Kidney tubule cell (primary cell): ENCODE measurements around the gene PDE6A.

Experiments used
- DNase-seq: peaks from one replicate; pipeline ENCODE4 v3.0.0-alpha.2; 2018; ENCODE audit warnings: low spot score

PDE6A gene

GRCh38 chr5:149930043-149930748 lies 14.4 kb downstream of the PDE6A start:
- peak; percentile 58 for DNase-seq

- no peak for DNase-seq
These were observed 20.1 kb downstream of the PDE6A start for GRCh38 chr5:149924486-149924885.

GRCh38 chr5:149922950-149923349 lies 21.6 kb downstream of the PDE6A start:
- DNase-seq, result no peak

- DNase-seq, result no peak
These were observed 23.0 kb downstream of the PDE6A start for GRCh38 chr5:149921597-149921996.

GRCh38 chr5:149917073-149917676 lies 27.4 kb downstream of the PDE6A start:
- no peak for DNase-seq

GRCh38 chr5:149916334-149917072 lies 28.1 kb downstream of the PDE6A start:
- no peak for DNase-seq

- peak; percentile 66 for DNase-seq
These were observed 29.0 kb downstream of the PDE6A start for GRCh38 chr5:149915392-149916260.

- DNase-seq, result peak; percentile 85
These were observed 30.9 kb downstream of the PDE6A start for GRCh38 chr5:149913436-149914419.

GRCh38 chr5:149912226-149912871 lies 32.2 kb downstream of the PDE6A start:
- no peak for DNase-seq

- no peak for DNase-seq
These were observed 33.6 kb downstream of the PDE6A start for GRCh38 chr5:149911031-149911430.

- no peak for DNase-seq
These were observed 36.8 kb downstream of the PDE6A start for GRCh38 chr5:149907828-149908227.

- DNase-seq, result no peak
These were observed 39.6 kb downstream of the PDE6A start for GRCh38 chr5:149904977-149905376.

- DNase-seq, result no peak
These were observed 40.2 kb downstream of the PDE6A start for GRCh38 chr5:149904293-149904886.

- DNase-seq, result peak; percentile 39
These were observed 41.2 kb downstream of the PDE6A start for GRCh38 chr5:149903404-149903803.

- DNase-seq, result no peak
These were observed 42.4 kb downstream of the PDE6A start for GRCh38 chr5:149902177-149902576.

- DNase-seq, result no peak
These were observed 43.1 kb downstream of the PDE6A start for GRCh38 chr5:149901511-149901910.

GRCh38 chr5:149900390-149900789 lies 44.2 kb downstream of the PDE6A start:
- DNase-seq, result no peak

GRCh38 chr5:149898811-149899210 lies 45.8 kb downstream of the PDE6A start:
- no peak for DNase-seq

- peak; percentile 46 for DNase-seq
These were observed 48.9 kb downstream of the PDE6A start for GRCh38 chr5:149895416-149896345.
